GM06990 (cell line): ENCODE results near the gene NCR3LG1.

Experiments
- DNase-seq: peaks from one replicate; pipeline ENCODE4 v3.0.0-alpha.2; 2011; ENCODE audit not compliant: insufficient read length; ENCODE audit errors: extremely low read depth
- H3K27me3 ChIP-seq: replicated peaks from 2 replicates; pipeline ENCODE4 v1.6.0; 2011; ENCODE audit warnings: low read length; ENCODE audit not compliant: control insufficient read depth, insufficient read depth
- H3K36me3 ChIP-seq: 2 replicates; pipeline ENCODE4 v1.5.1; 2011; ENCODE audit warnings: low read length; ENCODE audit not compliant: control insufficient read depth, insufficient read depth
- H3K4me3 ChIP-seq: replicated peaks from 2 replicates; pipeline ENCODE4 v1.5.1; 2011; ENCODE audit warnings: low read depth, mild to moderate bottlenecking, control low read depth, low read length
- CTCF ChIP-seq: IDR thresholded peaks from 2 replicates; pipeline ENCODE4 v1.5.1; 2011; ENCODE audit warnings: low read length, control low read depth, mild to moderate bottlenecking, inconsistent platforms; ENCODE audit not compliant: insufficient read depth, poor library complexity, severe bottlenecking

The NCR3LG1 gene

DNA sequence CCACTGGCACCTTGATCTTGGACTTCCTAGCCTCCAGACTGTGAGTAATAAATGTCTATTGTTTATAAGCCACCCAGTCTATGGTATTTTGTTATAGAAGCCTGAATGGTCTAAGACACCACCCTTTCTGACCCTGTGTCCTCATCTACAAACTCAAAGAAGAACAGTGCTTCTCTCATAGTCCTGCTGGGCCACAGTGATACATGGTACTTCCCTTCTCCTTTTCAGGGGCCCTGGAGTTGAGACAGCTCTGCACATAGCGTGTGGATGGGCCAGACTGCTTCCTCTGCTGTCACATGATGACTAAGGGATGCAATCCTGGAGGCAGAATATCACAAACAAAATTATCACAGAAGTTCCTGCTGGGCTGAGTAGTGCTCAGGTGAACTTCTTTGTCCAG lies 31.9 kb downstream of the NCR3LG1 start:
- Histone ChIP-seq H3K27me3 (no peaks in the 10 kb centered on the region), H3K36me3 (no peaks in the 10 kb centered on the region), H3K4me3 (no peak overlapping the region)
- TF ChIP-seq CTCF = no peak
- DNase-seq = no peak

GRCh38 chr11:17384002-17384511 lies 32.5 kb downstream of the NCR3LG1 start:
- no peaks in the 10 kb centered on the region for H3K27me3 ChIP-seq
- no peak overlapping the region for H3K4me3 ChIP-seq
- peak; percentile 88 for TF ChIP-seq CTCF
- DNase-seq = peak; percentile 37
- H3K36me3 ChIP-seq = no peaks in the 10 kb centered on the region

- no peak for TF ChIP-seq CTCF
- no peak overlapping the region for H3K4me3 ChIP-seq
- no peaks in the 10 kb centered on the region for H3K36me3 ChIP-seq
- DNase-seq = no peak
- no peaks in the 10 kb centered on the region; the same call in 1 of the 2 replicates for H3K27me3 ChIP-seq
Measured at GRCh38 chr11:17385492-17385891, 33.9 kb downstream of the NCR3LG1 start.

- Histone ChIP-seq H3K4me3 (no peak overlapping the region), H3K27me3 (no peaks in the 10 kb centered on the region; the same call in 1 of the 2 replicates), H3K36me3 (no peaks in the 10 kb centered on the region)
- no peak for TF ChIP-seq CTCF
- DNase-seq = no peak
Measured at GRCh38 chr11:17385926-17386325, 34.3 kb downstream of the NCR3LG1 start.

DNA sequence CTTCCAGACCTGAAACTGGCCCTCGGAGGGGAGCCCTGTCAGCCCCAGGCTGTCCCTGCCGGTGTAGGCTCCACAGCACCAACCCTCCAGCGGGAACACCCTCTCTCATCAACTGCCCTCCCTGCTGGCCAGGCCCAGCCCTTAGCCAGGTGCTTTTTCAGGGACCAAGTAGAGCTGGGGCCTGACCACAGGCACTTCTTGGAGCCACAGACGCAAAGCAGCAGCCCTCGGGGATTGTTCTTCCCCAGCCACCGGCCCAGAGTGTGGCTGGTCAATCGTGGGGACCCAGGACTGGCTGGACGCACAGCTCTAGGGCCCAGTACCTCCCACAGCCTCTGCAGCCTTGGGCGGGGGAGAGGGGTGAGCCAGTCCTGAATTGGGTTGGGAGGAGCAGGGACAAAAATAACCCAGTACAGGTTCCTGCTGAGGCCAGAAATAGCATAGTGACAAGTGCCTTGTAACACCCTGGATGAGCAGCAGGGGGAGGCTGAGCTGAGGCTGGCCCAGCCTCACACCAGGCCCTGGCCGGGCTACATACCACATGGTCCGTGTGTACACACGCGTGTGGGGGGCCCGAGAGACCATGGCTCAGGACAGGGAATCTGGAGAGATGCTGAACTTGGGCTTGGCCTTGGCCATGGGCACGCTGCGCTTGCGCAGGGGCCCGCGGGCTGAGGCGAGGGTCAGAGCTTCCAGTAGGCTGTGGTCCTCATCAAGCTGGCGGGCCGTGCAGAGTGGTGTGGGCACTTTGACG lies 34.9 kb downstream of the NCR3LG1 start:
- peak; percentile 43 for DNase-seq
- Histone ChIP-seq H3K27me3 (no peaks in the 10 kb centered on the region; the same call in 1 of the 2 replicates), H3K4me3 (no peak overlapping the region), H3K36me3 (no peaks in the 10 kb centered on the region)
- TF ChIP-seq CTCF = peak; percentile 85
